ENCODE data around the gene PLAAT3.
A peak's percentile ranks its signal among the peaks of the same experiment; 100 is the strongest.
"Not testable (repeated sequence)": the region's sequence is repeated elsewhere in the genome, so short reads cannot be mapped to it uniquely, and the experiment has no call there.

The PLAAT3 gene

GRCh38 chr11:63614136-63614671 lies at the start of gene PLAAT3:
TSS of gene PLAAT3 (minus strand) at chr11:63614433. CDS start at chr11:63614014, 419 bp downstream.
- peak in 1 of 2 donors; percentile 14 for DNase-seq (ENCODE audit: extremely low read depth in 1 of 2, low read depth in 1 of 2)

GRCh38 chr11:63663809-63664208 lies 49.6 kb upstream of the PLAAT3 start:
- DNase-seq (ENCODE audit: extremely low read depth in 1 of 2, low read depth in 1 of 2): no peak

- no peak for DNase-seq (ENCODE audit: extremely low read depth in 1 of 2, low read depth in 1 of 2)
Observed at GRCh38 chr11:63660972-63661371, 46.7 kb upstream of the PLAAT3 start.

GRCh38 chr11:63652671-63653070 lies 38.4 kb upstream of the PLAAT3 start:
- DNase-seq (ENCODE audit: extremely low read depth in 1 of 2, low read depth in 1 of 2): no peak

- no peak for DNase-seq (ENCODE audit: extremely low read depth in 1 of 2, low read depth in 1 of 2)
Observed at GRCh38 chr11:63643205-63643604, 29.0 kb upstream of the PLAAT3 start.

GRCh38 chr11:63641727-63642126 lies 27.5 kb upstream of the PLAAT3 start:
- no peak for DNase-seq (ENCODE audit: extremely low read depth in 1 of 2, low read depth in 1 of 2)

- DNase-seq (ENCODE audit: extremely low read depth in 1 of 2, low read depth in 1 of 2): no peak
Observed at GRCh38 chr11:63639199-63639832, 25.1 kb upstream of the PLAAT3 start.

GRCh38 chr11:63638436-63638835 lies 24.2 kb upstream of the PLAAT3 start:
- not testable (repeated sequence) for DNase-seq (ENCODE audit: extremely low read depth in 1 of 2, low read depth in 1 of 2)

- peak; percentile 52 to 53 for DNase-seq (ENCODE audit: extremely low read depth in 1 of 2, low read depth in 1 of 2)
Observed at GRCh38 chr11:63635762-63636465, 21.7 kb upstream of the PLAAT3 start.

- DNase-seq (ENCODE audit: extremely low read depth in 1 of 2, low read depth in 1 of 2): no peak
Observed at GRCh38 chr11:63629426-63629825, 15.2 kb upstream of the PLAAT3 start.

GRCh38 chr11:63623513-63624140 lies 9.4 kb upstream of the PLAAT3 start:
- DNase-seq (ENCODE audit: extremely low read depth in 1 of 2, low read depth in 1 of 2): no peak

- no peak for DNase-seq (ENCODE audit: extremely low read depth in 1 of 2, low read depth in 1 of 2)
Observed at GRCh38 chr11:63622323-63622722, 8.1 kb upstream of the PLAAT3 start.

GRCh38 chr11:63621071-63621470 lies 6.8 kb upstream of the PLAAT3 start:
- no peak for DNase-seq (ENCODE audit: extremely low read depth in 1 of 2, low read depth in 1 of 2)

- no peak for DNase-seq (ENCODE audit: extremely low read depth in 1 of 2, low read depth in 1 of 2)
Observed at GRCh38 chr11:63619967-63620366, 5.7 kb upstream of the PLAAT3 start.

GRCh38 chr11:63617686-63618085 lies 3.5 kb upstream of the PLAAT3 start:
- not testable (repeated sequence) for DNase-seq (ENCODE audit: extremely low read depth in 1 of 2, low read depth in 1 of 2)

GRCh38 chr11:63616953-63617352 lies 2.7 kb upstream of the PLAAT3 start:
- DNase-seq (ENCODE audit: extremely low read depth in 1 of 2, low read depth in 1 of 2): no peak

GRCh38 chr11:63613517-63614135 lies 607 bp downstream of the PLAAT3 start:
- peak in 1 of 2 donors; percentile 14 for DNase-seq (ENCODE audit: extremely low read depth in 1 of 2, low read depth in 1 of 2)

- DNase-seq (ENCODE audit: extremely low read depth in 1 of 2, low read depth in 1 of 2): no peak
Observed at GRCh38 chr11:63612181-63612580, 2.1 kb downstream of the PLAAT3 start.

- no peak for DNase-seq (ENCODE audit: extremely low read depth in 1 of 2, low read depth in 1 of 2)
Observed at GRCh38 chr11:63611395-63611747, 2.9 kb downstream of the PLAAT3 start.

- no peak for DNase-seq (ENCODE audit: extremely low read depth in 1 of 2, low read depth in 1 of 2)
Observed at GRCh38 chr11:63610604-63611394, 3.4 kb downstream of the PLAAT3 start.

Data from activated CD8-positive, alpha-beta memory T cell treated with anti-CD3 and anti-CD28 coated beads for 1 hour (primary cell).